GM12892 (cell line): ENCODE results near the gene PIGZ.

Experiments used
- DNase-seq: peaks from one replicate; pipeline ENCODE4 v3.0.0; 2011; ENCODE audit not compliant: insufficient read length
- FAIRE-seq: peaks from 2 replicates; lab custom pipeline; 2011; peaks lifted over from hg19 to GRCh38; lab: Jason Lieb, UNC
- POLR2A ChIP-seq: IDR thresholded peaks from 2 replicates; pipeline ENCODE4 v1.6.1; 2011; ENCODE audit warnings: low read depth, low read length, control low read depth
- POLR2AphosphoS5 ChIP-seq: IDR thresholded peaks from 2 replicates; pipeline ENCODE4 v1.6.1; 2011; ENCODE audit warnings: low read depth, low read length, control low read depth
- TAF1 ChIP-seq: IDR thresholded peaks from 2 replicates; pipeline ENCODE4 v1.6.1; 2011; ENCODE audit warnings: low read depth, mild to moderate bottlenecking, control low read depth, low read length, borderline replicate concordance

The PIGZ gene

DNA sequence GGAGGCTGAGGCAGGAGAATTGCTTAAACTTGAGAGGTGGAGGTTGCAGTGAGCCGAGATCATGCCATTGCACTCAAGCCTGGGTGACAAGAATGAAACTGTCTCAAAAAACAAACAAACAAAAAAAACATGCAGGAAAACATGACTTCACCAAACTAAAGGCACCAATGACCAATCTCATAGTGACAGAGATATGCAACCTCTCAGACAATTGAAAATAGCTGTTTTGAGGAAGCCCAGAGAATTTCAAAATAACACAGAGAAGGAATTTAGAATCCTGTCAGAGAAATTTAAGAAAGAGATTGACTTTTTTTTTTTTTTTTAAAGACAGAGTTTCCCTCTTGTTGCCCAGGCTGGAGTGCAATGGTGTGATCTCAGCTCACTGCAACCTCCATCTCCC lies 52.4 kb downstream of the PIGZ start:
- DNase-seq (no peak), FAIRE-seq (no peak)
- TF ChIP-seq POLR2A, result no peak
- no peak for TF ChIP-seq TAF1
- TF ChIP-seq POLR2AphosphoS5, result no peak

DNA sequence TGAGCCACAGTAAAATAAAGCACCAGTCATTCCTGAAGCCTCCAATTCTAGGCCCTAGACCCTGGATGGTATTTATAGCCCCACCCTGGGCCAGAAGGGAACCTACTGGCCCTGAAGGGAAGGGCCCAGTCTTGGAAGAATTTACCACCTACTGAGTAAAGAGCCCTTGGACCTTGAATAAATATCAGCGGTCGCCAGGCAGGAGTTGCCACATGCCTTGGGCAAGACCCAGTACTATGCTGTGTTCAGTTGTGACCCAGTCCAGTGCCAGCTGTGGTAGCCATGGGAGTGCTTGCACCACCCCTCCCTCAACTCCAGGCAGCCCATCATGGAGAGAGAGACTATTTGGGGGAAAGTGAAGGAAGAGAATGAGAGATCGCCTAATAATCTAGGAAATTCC lies 53.3 kb downstream of the PIGZ start:
- FAIRE-seq, result no peak
- no peak for DNase-seq
- no peak for TF ChIP-seq TAF1
- no peak for TF ChIP-seq POLR2A
- TF ChIP-seq POLR2AphosphoS5, result no peak

DNA sequence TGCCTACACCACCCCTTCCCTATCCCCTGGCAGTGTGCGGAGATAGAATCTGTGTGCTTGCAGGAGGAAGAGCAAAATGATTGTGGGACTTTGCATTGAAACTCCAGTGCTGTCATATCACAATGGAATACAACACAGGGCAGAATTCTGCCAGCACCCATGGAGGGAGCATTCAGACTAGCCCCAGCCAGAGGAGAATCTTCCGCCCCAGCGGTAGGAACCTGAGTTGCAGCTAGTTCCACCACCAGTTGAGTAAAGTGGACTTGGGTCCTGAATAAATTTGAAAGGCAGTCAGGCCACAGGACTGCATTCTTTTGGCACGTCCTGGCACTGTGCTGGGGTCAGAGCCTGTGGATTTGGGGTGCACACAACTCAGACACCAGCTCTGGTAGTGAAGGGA lies 53.8 kb downstream of the PIGZ start:
- TF ChIP-seq TAF1, result no peak
- TF ChIP-seq POLR2A, result no peak
- no peak for TF ChIP-seq POLR2AphosphoS5
- DNase-seq (no peak), FAIRE-seq (no peak)

DNA sequence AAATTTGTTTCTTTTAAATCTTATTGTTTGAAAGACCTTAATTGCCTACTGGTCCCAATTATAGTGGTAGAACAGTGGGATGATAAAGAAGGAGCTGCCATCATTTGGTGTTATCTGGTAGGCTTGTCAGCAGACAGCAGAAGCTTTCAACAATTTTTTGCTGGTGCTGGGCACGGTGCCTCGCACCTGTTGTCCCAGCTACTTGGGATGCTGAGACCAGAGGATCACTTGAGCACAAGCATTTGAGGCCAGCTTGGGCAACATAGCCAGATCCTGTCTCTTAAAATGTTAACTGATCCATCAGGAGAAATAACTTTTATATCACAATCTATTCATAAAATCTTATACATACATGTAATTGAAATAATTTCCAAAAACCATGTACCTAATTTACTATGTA lies 64.9 kb downstream of the PIGZ start:
- DNase-seq, result no peak
- FAIRE-seq, result no peak
- TF ChIP-seq TAF1, result no peak
- TF ChIP-seq POLR2A, result no peak
- TF ChIP-seq POLR2AphosphoS5, result no peak

DNA sequence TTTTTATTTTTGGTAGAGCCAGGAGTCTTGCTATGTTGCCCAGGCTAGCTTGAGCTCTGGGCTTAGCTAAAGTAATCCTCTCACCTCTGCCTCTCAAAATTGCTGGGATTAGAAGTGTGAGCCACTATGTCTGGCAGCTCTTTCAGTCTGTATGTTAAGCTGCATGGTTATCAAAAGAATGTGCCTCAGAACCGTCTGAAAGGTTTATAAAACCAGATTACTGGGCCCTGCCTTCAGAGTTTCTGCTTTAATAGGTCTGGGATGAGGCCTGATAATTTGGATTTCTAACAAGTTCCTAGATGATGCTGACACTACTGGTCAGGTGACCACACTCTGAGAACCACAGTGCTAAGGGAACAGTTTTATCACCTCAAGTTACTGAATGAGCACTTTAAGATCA lies 66.3 kb downstream of the PIGZ start:
- DNase-seq, result no peak
- no peak for FAIRE-seq
- no peak for TF ChIP-seq POLR2AphosphoS5
- TF ChIP-seq POLR2A, result no peak
- no peak for TF ChIP-seq TAF1

DNA sequence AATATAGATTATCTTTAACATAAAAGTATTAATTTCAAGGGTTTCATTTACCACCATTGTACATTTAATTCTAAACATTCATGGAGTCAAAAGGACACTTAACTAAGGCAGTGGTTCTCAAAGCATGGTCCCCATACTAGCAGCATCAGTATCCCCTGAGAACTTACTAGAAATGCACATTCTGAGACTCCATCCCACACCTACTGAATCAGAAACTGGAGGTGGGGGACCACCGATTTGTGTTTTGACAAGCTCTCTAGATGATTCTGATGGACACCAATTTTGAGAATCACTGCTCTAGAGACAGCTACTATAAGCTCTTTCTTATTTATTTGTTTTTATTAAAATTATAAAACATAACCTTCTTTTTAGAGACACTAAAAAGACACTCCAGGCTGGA lies 66.9 kb downstream of the PIGZ start:
- FAIRE-seq, result no peak
- TF ChIP-seq POLR2A (no peak), POLR2AphosphoS5 (no peak), TAF1 (no peak)
- no peak for DNase-seq
